ENCODE data around the gene TPPP3.
"Not testable (repeated sequence)": the region's sequence is repeated elsewhere in the genome, so short reads cannot be mapped to it uniquely, and the experiment has no call there.

DNA sequence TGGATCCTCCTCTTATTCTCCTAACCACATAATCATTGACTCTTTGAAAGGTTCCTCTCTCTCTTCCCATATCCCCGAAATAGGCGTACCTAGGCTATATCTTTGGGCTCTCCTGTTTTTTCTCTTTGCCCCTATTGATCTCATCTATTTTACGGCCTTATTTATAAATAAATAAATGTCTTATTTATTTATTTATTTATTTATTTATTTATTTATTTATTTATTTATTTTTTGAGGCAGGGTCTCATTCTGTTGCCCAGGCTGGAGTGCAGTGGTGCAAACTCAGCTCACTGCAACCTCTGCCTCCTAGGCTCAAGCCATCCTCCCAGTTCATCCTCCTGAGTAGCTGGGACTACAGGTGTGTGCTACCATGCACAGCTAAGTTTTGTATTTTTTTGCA is 40.8 kb downstream of the TPPP3 start:
- TF ChIP-seq CTCF (IDR thresholded peaks at IDR 0.05; ENCODE audit: low read length); EZH2 (IDR thresholded peaks at IDR 0.05; ENCODE audit: borderline replicate concordance, low read length): not testable (repeated sequence)
